GM19035 (cell line): ENCODE measurements around the gene DMAC1.

Experiments
- ATAC-seq: cut with Tn5 transposase; IDR thresholded peaks from one replicate; pipeline ENCODE4 v1.9.1; 2021; ENCODE audit not compliant: unreplicated experiment

DMAC1 gene, protein sequence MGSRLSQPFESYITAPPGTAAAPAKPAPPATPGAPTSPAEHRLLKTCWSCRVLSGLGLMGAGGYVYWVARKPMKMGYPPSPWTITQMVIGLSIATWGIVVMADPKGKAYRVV

DNA sequence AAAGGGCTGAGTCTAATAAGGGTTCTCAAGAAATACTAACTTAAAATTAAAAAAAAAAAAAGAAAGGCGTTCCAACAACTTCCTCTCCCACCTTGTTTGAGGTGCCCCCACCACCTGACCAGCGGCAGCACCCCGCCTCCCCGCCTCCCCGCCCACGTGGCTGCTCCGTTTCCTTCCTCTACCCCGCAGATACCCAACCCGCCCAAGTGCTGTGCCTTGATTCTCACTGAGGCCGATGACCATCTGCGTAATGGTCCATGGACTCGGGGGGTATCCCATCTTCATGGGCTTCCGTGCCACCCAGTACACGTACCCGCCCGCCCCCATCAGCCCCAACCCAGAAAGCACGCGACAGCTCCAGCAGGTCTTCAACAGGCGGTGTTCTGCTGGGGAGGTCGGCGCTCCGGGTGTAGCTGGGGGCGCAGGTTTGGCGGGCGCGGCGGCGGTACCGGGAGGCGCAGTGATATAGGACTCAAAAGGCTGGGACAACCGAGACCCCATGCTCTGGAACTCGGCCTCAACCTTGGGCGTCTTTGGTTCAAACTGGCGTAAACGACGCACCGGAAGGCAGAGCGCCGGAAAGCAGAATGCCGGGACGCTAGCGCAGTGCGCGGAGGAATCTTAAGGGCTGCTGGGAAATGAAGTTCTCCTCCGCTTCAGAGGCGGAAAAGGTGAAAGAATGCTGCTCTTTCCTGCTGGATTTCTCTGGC lies at the start of gene DMAC1:
Gene DMAC1 (minus strand): TSS at position 545 of the 710 bp plus-strand sequence. CDS start 44 bp downstream, at position 501.
- peak; percentile 94 for ATAC-seq

GRCh38 chr9:7849362-7849761 lies 49.8 kb upstream of the DMAC1 start:
- ATAC-seq = no peak

DNA sequence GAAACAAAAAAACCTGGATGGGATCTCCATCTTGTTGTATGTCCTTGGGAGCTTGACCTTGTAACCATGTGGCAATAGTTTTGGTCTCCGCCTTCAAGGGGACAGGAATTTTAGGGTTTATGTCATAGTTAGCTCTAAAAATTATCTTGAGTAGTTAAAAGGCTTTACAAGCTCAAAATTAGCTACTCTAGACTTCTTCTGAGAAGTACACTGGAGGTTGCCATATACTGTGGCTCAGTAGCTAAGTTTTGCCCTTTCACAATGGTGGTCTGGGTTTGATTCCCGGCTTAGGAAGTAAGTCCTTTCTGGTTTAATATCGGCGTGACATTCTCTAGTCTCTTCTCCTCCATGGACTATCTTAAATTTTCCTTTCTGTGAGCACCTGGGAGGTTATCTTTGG lies 48.9 kb upstream of the DMAC1 start:
- ATAC-seq = no peak

- ATAC-seq = peak; percentile 70
Measured at GRCh38 chr9:7844242-7844641, 44.7 kb upstream of the DMAC1 start.

GRCh38 chr9:7841831-7842230 lies 42.3 kb upstream of the DMAC1 start:
- no peak for ATAC-seq

DNA sequence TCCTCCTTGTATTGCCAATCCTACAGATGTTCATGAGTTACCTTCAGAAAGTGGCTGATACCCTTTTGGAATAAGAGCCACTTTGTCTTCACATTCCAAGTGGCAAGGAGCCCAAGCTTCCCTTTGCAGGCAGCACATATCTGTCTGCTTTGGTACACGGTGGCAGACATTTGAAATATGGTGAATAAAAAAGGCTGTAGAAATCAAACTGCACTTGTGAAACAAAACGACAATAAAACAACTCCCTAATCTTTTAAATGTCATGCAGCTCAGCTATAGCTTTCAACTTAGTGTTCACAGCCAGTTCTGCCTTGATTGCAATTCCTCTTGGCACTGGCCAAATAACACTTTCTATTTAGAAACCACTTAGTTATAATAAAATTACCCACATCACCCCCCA lies 35.0 kb upstream of the DMAC1 start:
- no peak for ATAC-seq

- ATAC-seq = no peak
Measured at GRCh38 chr9:7828334-7828733, 28.8 kb upstream of the DMAC1 start.

GRCh38 chr9:7827792-7828191 lies 28.2 kb upstream of the DMAC1 start:
- no peak for ATAC-seq

DNA sequence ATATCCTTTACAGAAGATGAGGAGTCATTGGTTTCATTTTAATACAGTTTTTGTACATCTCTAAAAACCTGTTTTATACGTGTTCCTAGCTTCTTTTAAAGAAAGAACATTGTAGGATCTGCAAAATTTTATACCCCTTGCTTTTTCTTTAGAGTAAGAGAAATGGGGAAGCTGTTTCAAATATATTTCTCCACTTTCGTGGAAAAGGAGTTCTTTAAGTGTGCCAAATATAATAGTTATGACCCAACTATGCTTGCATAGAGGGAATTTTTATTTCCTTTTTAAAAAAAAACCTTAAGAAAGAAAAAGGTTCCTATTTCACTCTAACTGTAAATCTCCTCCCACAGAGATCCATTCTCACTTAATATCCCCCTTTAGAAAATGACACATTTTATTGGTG lies 27.5 kb upstream of the DMAC1 start:
- ATAC-seq = no peak

DNA sequence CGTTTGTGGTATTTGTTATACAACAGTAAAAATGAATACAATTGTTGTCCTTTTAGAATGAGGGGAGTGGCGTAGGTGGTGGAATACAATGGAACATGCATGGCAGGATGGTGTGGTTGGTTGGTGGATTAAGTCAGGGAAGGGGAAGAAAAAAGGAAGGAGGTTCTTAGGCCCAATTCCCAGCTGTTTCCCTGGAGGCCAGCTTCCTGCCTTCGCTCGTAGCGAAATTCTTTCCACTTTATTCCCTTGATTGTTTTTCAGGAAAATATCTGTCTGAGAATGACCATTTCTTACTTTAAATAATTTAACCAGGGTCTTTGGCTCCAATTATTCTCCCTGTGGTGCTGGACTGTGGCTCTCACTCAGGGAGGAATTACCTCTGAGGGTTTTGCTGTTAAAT lies 24.1 kb upstream of the DMAC1 start:
- ATAC-seq = no peak

DNA sequence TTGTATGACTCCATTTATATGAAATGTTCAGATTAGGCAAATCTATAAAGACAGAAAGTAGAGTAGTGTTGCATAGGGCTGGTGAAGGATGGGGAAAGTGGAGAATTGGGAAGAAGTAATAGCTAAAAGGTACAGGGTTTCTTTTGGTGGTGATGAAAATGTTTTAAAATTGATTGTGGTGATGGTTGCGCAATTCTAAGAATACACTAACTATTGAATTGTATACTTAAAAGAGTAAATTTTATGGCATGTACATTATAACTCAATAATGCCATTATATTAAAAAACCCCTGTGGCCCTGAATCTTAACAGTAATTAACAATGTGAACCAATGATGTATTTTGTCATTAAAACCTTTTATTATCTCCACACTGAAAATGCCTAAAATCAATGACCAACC lies 20.4 kb upstream of the DMAC1 start:
- no peak for ATAC-seq

GRCh38 chr9:7816021-7816420 lies 16.4 kb upstream of the DMAC1 start:
- ATAC-seq = no peak

DNA sequence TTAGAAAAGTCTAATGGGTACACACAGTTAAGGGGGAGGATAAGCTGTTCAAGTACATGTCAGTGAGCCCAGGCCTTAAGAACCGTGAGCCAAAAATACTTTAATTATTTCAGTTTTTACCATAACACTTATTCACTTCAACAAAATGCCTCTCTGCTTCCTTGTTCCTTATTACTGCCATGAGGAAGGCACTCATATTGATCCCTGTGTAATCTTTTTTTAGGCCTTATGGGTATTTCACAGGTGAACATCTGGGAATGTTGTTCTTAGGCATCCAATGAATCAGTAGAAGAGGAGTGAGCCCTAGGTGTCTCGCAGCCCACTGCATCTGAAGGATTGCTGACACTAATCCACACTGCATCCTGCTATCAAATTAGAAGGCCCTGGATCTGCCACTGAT lies 13.5 kb upstream of the DMAC1 start:
- no peak for ATAC-seq

DNA sequence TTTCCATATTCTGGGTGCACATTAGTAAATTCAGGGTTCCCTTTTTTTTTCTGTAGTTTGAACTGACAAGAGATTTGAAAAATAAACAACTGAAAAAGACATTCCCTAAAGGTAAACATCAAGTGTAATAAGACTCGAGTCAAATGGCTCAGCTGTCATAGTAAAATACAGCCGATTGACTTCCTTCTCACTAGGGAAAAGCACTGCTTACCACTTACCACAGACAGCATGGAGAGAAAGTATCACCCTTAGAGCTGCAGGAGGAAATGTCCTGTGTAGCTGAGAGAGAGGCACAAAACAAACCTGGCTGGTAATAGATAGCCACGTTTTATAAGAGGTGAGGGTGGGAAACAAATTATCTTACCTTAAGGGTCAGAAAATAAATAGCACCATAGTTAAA lies 12.1 kb upstream of the DMAC1 start:
- ATAC-seq = no peak

DNA sequence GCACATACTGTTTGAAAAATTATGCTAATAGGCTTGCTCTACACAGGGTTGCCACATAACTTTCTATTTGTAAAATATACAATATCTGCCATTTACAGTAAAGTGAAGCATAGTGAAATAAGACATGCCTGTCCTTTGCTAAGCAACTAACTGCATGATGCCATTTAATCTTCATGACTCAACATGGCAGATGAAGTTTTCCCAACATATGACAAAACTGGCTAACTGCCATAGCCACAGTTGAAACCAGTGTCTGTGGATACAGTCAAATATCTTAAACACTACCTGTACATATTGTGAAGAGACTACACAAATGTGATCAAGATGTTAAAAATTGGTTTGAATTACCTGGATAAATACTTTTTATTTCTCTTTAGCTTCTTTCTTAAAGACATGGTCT lies 3.1 kb upstream of the DMAC1 start:
- no peak for ATAC-seq

- ATAC-seq = peak; percentile 33
Measured at GRCh38 chr9:7799944-7800285, 337 bp upstream of the DMAC1 start.

DNA sequence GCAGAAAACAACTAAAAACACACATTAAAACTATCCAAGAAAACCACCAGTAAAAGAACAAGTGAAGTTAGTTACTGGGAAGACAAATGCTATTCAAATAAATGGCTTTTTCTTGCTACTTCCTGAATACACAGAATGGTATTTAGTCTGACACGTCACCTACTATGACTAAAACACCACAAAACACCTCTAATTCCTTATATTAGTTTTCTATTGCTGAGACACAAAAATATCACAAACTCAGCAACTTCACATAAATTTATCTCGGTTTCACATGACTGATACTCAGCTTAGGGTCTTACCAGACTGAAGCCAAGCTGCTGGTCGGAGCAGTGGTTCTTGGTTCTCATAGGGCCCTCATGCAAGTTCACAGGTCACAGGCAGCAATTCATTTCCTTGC lies 5.4 kb downstream of the DMAC1 start:
- ATAC-seq = no peak

DNA sequence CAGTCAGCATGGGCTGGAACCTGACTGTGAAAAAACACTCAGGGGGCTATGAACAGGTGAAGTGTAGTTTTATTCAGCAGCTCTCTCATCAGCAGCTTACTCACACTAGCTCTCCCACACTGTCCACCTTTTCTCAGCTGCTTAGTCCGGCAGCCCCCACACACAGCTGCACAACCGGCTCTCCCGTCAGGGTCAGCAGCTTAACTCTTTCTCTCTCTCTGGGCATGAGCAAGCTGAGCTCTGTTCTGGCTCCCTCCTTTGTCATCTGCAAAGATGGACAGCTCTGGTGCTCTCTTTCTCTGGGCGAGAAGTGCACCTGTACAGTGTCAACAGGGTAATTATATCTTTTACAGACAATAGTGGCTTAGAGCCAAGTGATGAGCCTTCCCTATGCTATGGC lies 8.2 kb downstream of the DMAC1 start:
- ATAC-seq = no peak

DNA sequence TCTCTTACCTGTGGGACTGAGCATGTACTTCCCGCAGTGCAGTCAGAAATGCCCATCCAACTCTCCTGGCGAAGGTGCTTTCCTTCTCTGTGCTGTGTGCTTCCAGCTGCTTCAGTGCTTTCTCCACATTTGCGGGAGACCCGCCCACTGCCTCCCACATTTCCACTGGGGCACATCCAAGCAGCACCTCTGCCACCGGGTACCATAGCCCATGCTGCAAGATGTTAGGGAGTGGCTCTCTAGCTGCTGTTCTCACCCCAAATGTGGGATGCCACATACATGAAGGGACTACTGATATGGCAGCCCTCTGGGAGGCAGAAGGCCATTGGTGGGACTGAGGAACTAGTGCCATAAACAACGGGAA lies 8.8 kb downstream of the DMAC1 start:
- no peak for ATAC-seq

GRCh38 chr9:7790022-7790818 lies 9.4 kb downstream of the DMAC1 start:
- no peak for ATAC-seq

DNA sequence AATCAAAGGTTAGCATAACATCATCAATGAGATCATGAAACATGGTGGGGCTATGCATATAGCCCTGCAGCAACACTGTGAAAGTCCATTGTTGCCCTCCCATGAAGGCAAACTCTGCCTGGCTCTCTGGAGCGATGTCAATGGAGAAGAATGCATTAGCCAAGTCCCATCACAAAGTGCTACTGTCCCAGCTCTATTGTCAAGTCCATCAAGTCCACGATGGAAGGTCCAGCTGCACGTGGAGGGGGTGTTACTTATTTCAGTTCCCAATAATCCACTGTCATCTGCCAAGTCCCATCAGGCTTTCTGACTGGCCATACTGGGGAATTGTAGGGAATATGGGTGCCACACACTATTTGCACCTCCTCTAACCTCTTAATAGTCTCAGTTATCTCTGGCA lies 10.8 kb downstream of the DMAC1 start:
- ATAC-seq = no peak

GRCh38 chr9:7785813-7786212 lies 13.8 kb downstream of the DMAC1 start:
- no peak for ATAC-seq

GRCh38 chr9:7784472-7784871 lies 15.1 kb downstream of the DMAC1 start:
- no peak for ATAC-seq
